GOT3 (cell line): ENCODE measurements around the gene GPR160.
"Not testable (repeated sequence)": the region's sequence is repeated elsewhere in the genome, so short reads cannot be mapped to it uniquely, and the experiment has no call there.

Experiments used
- DNase-seq: peaks from one replicate; lab custom pipeline; 2025; ENCODE audit warnings: mixed read lengths; lab: John Stamatoyannopoulos, UW

The GPR160 gene

GRCh38 chr3:170037463-170038433, at the start of gene GPR160:
GPR160 (plus strand) TSS chr3:170037995; CDS start chr3:170083973, 45,978 bp downstream.
- DNase-seq, result peak; percentile 51

- no peak for DNase-seq
These were observed 47.4 kb upstream of the GPR160 start for GRCh38 chr3:169990431-169990830.

- no peak for DNase-seq
These were observed 45.6 kb upstream of the GPR160 start for GRCh38 chr3:169992156-169992555.

GRCh38 chr3:169992781-169993180, 45.0 kb upstream of the GPR160 start:
- no peak for DNase-seq

GRCh38 chr3:169993761-169994160, 44.0 kb upstream of the GPR160 start:
- no peak for DNase-seq

GRCh38 chr3:169996063-169996462, 41.7 kb upstream of the GPR160 start:
- DNase-seq, result no peak

GRCh38 chr3:169998668-169999131, 39.1 kb upstream of the GPR160 start:
- no peak for DNase-seq

GRCh38 chr3:169999433-169999832, 38.4 kb upstream of the GPR160 start:
- no peak for DNase-seq

- DNase-seq, result no peak
These were observed 37.7 kb upstream of the GPR160 start for GRCh38 chr3:170000051-170000450.

- DNase-seq, result no peak
These were observed 35.6 kb upstream of the GPR160 start for GRCh38 chr3:170002231-170002630.

- DNase-seq, result no peak
These were observed 34.9 kb upstream of the GPR160 start for GRCh38 chr3:170002879-170003278.

- no peak for DNase-seq
These were observed 33.9 kb upstream of the GPR160 start for GRCh38 chr3:170003881-170004356.

GRCh38 chr3:170007031-170007663, 30.6 kb upstream of the GPR160 start:
- DNase-seq, result no peak

- DNase-seq, result no peak
These were observed 27.3 kb upstream of the GPR160 start for GRCh38 chr3:170010498-170010897.

- no peak for DNase-seq
These were observed 25.0 kb upstream of the GPR160 start for GRCh38 chr3:170012683-170013400.

GRCh38 chr3:170016057-170016456, 21.7 kb upstream of the GPR160 start:
- DNase-seq, result no peak

GRCh38 chr3:170019306-170019705, 18.5 kb upstream of the GPR160 start:
- DNase-seq, result not testable (repeated sequence)

GRCh38 chr3:170021083-170021482, 16.7 kb upstream of the GPR160 start:
- no peak for DNase-seq

- no peak for DNase-seq
These were observed 15.5 kb upstream of the GPR160 start for GRCh38 chr3:170022336-170022735.

GRCh38 chr3:170023165-170023564, 14.6 kb upstream of the GPR160 start:
- no peak for DNase-seq

GRCh38 chr3:170024581-170024980, 13.2 kb upstream of the GPR160 start:
- DNase-seq, result no peak
